GM12891 (cell line): ENCODE results near the gene GDPD4.

ENCODE experiments used
- POLR2A ChIP-seq: IDR thresholded peaks from 2 replicates; pipeline ENCODE4 v1.6.1; 2011; ENCODE audit warnings: low read depth, low read length, control low read depth
- POLR2AphosphoS5 ChIP-seq: IDR thresholded peaks from 2 replicates; pipeline ENCODE4 v1.6.1; 2011; ENCODE audit warnings: low read depth, low read length, control low read depth
- SPI1 ChIP-seq: IDR thresholded peaks from 2 replicates; pipeline ENCODE4 v1.6.1; 2011; ENCODE audit warnings: low read depth, low read length, control low read depth
- TAF1 ChIP-seq: IDR thresholded peaks from 2 replicates; pipeline ENCODE4 v1.6.1; 2011; ENCODE audit warnings: low read depth, low read length, control low read depth

GRCh38 chr11:77276271-77276670 is 25.2 kb downstream of the GDPD4 start:
- no peak for TF ChIP-seq TAF1
- TF ChIP-seq POLR2A: no peak
- no peak for TF ChIP-seq SPI1
- TF ChIP-seq POLR2AphosphoS5: no peak
